Stimulated activated naive CD4-positive, alpha-beta T cell (primary cell): ENCODE results near the gene SLAMF1.

ENCODE experiments used
- DNase-seq, 6 experiments: peaks; one replicate each; lab custom pipeline; 2025; lab: John Stamatoyannopoulos, UW

Gene SLAMF1

DNA sequence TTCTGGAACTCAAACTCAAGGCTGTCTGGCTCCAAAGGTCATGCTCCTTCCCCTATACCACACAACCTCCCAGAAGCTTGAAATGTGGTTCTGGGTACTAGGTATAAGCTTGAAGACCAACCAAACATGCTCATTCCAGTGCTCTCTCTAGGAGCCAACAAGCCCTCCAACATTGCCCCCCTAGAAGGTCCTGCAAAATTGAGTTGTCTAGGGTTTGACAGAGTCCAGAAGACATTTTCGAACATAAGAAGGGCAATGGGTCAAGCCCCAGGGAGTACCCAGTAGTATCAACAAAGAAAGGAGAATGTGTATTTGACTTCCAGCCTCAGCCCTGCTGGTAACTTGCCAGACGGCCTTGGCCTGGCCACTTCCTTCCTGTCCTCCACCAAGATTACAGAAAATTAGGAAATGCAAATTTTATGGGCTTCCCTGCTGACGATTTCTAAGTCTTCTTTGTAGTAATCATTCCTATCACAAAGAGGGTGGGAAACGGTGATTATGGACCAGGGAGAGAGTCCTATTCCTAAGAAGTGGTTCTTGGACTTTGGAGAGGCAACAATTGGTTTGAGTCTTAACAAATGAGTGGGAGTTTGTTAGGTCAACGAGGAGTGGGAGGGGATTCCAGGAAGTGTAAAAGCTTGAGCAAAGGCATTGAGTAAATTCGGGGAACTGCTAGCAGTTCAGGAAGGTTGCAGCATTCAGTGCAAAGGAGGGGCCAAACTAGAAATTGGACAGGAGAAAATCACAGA, 18.7 kb upstream of the SLAMF1 start:
- no peak for DNase-seq

DNA sequence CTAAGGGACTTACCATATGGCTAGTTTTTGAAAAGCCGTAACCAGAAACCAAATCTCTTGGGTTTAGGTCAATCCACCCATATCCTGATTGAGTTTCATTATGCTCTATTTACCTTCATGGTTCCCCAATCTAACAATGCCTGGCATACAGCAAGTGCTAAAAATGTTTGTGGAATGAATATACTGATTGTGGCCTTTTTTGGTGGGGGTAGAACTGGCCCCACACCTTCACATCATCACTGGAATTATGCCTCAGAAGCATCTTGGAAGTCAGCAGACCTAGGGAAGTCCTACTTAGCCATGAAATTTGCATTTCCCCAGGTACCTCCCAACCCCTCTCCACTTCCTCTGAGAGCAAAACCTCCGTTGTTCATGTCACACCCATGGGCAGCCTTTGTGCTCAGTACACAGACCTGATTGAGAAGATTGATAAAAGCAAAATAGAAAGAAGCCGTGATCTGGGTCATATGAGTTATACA, 17.8 kb upstream of the SLAMF1 start:
- peak in 3 of 6 experiments; percentile 32 to 48 (median 45) for DNase-seq

DNA sequence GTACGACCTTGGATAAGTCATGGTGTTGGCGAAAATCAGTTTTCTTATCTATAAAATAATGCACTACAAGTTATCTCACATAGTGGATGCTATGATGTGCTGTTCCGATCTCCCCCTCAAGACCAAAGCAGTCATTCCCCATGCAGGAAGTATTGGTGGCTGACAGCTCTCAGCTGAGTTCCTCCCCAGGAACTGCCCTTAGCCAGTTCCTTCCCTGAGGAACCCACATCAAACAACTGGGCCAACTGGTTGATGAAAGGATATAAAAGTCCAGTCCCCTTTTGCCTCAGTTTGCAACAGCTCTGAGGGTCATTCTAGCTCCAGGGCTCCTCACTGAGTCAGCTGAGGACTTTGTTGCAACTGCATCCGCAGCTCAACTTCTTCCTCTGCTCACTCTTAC, 16.1 kb upstream of the SLAMF1 start:
- peak in 1 of 6 experiments; percentile 16 for DNase-seq

DNA sequence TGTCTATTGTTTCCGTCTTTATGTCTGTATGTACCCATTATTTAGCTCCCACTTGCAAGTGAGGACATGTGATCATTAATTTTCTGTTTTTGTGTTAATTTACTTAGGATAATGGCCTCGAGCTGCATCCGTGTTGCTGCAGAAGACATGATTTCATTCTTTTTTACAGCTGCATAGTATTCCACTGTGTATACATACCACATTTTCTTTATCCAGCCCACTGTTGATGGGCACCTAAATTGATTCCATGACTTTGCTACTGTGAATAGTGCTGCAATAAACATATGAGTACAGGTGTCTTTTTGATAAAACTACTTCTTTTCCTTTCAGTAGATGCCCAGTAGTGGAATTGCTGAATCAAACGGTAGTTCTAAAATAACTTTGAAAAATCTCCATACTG, 12.7 kb upstream of the SLAMF1 start:
- DNase-seq: no peak

DNA sequence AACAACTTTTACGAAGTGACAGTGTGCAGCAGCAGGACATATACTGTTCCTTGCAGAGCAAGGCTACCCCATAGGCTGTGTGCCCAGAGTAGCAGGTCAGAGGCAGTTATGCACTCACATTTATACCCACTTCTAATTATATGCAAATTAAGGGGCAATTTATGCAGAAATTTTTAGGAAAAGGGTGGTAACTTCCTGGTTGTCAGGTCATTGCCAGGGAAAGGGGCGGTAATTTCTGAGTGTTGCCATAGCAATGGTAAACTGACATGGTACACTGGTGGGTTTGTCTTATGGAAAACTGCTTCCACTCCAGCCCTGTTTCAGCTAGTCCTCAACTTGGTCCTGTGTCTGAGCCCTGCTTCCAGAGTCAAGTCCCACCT, 12.0 kb upstream of the SLAMF1 start:
- DNase-seq: no peak

DNA sequence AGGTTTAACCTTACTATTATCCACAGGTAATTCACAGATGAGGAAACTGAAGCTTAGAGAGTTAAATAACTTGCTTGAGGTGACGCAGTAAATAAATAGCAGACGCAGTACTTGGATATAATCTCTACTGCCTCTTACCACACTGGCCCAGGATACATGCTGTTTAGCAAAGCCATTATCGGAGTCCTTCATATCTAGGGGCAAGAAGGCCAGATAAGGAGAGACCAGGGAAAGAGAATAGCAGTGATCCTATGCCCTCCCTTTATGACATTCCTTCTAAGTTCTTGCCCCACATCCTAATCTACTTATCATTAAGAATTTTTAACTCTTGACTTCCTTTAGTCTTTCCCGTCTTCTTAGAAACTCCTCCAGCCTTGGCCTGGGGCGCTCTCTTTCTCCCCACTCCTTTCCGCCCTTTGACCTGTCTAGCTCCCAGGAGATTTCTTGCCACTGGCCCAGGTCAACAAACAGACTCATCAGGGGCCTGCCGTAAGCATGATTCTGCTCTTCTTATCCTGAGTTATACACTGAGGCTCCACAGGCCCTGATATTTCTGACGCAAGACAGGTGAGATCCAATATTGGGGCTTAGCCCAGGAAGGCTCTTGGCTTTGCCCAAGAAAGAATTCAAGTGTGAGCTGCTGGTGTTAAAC, 11.4 kb upstream of the SLAMF1 start:
- no peak for DNase-seq

DNA sequence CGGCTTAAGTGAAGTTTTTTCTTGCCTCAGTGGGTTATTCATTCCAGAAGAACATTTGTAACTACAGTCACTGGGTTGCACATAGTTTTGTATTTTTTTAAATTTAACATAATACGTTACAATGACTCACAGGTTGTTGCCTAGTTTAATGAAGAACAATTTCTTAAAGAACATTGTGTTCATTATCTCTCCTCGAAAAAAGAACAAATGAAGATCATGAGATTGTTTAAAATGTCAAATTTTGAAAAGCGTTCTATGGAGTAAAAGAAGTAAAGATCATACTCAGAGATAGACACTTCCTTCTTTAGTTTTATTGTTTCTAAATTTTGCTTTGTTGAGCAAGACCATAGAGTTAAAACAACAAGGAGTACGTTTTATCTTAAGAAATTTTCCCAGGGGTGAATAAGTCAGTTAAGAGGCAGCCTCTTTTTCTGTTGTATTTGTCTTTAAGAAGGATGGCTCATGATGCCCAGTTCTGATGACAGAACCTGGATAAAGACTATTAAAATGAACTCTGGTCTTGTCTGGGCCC, 10.5 kb upstream of the SLAMF1 start:
- no peak for DNase-seq

DNA sequence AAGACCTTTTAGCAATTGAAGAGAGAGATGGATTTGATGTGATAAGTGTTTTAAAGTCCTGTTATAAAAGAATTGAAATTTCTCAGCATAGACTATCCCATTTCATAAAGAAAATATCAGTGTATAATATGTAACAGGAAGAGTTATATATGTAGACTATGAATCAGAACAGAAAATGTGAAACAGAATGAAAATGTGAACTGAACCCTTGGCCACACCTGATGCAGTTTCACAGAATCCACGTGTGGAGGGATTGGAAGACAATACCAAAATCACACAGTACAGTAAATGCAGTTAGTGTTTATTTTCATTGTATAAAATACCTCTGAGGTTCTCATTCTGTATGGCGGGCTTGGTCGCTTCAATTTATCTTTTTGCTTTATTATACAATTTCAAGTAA, 9.9 kb upstream of the SLAMF1 start:
- no peak for DNase-seq

DNA sequence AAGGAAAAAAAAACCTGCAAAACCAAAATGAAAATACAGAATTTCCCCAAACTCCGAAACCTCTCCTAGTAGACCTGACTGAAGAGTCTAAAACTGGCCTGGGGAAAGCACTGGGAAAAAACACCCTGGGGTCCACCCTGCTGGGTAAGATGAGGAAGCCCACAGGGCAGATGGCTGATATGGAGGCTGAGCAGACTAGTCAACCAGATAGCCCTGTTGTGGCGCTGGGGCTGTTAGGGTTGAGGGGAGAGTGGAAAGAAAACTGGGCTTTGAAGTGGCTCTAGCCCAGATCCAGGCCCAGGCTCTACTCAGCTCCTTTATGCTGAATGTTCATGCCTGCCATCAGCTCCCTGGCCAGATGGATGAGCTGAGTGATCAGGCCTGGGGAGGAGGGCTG, 6.8 kb upstream of the SLAMF1 start:
- no peak for DNase-seq

DNA sequence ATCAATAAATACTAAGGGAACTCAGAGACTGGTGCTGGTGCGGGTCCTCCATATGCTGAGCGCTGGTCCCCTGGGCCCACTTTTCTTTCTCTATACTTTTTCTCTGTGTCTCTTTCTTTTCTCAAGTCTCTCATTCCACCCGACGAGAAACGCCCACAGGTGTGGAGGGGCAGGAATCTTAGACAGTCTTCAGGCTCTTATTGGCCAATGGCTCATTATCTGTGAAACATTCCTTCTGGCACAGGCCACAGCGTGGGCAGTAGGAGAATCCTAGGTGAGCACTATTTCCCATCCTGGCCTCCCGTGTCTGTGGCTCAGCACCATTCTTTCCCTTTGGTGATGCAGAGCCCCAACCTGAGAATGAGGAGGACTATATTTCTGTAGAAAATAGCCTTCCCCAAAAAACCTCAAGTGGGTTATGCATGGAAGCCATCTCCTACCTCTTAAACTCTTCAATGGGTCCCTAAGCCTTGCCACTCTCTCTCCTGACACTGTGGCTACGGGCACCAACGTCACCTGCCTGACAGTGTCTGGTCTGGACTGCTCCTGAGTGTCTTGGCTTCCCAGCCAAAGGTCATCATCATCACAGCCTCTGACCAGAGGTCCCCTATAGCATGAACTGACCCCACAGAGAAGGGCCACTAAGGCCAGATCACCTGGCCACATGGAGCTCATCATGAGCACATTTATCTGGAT, 6.2 kb upstream of the SLAMF1 start:
- DNase-seq: no peak

DNA sequence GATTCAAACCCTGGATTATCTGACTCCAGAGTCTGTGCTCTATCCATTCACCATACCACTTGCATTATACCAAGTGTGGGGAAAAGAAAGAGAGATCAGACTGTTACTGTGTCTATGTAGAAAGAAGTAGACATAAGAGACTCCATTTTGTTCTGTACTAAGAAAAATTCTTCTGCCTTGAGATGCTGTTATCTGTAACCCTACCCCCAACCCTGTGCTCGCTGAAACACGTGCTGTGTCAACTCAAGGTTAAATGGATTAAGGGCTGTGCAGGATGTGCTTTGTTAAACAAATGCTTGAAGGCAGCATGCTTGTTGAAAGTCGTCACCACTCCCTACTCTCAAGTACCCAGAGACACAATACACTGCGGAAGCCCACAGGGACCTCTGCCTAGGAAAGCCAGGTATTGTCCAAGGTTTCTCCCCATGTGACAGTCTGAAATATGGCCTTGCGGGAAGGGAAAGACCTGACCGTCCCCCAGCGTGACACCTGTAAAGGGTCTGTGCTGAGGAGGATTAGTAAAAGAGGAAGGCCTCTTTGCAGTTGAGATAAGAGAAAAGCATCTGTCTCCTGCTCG, 5.3 kb upstream of the SLAMF1 start:
- peak in 3 of 6 experiments; percentile 29 to 62 (median 57) for DNase-seq

DNA sequence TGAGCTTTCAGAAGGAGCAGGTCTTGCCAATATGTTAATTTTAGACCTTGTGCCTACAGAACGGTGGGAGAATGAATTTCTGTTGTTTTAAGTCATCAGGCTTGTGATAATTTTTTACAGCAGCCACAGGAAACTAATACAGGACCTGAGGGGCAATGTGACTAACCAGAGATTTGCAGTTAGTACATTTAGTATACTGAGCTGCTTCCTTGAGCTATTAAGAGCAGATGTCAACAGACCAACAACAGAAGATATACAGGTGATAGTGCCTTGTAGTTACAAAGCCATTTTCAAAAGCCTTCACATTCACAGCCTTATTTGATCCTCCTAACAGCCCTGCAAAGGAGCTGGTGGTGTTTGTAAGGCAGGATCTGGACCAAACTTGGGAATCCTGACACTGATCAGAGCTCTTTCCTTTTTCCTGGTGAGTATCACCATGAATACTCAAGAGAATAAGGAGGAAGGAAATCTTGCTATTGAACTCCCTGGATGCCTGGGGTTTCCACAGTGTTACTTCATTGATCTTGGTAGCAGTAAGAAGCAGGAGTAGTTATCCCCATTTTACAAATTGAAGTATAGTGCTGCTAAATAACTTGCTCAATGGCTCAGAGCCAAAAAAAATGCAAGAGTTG, 4.7 kb upstream of the SLAMF1 start:
- no peak for DNase-seq

DNA sequence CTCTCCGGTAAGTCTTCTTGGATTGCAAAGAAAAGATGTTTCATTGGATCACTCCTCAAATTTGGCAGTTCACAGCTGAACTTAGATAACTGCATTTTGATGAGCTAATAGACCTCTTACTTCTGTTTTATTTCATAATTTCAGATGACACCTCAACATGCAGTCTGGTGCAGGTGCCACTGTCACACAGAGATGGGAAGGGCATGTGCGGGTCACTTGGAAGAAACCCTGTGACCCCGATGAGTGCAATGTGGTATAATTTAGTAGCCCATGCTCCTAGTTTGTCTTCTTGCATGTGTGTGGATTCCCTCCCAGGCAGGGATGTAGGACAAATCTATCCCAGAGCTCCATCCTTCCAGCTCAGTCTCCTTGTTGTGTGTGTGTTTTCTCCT, 481 bp upstream of the SLAMF1 start:
- no peak for DNase-seq

DNA sequence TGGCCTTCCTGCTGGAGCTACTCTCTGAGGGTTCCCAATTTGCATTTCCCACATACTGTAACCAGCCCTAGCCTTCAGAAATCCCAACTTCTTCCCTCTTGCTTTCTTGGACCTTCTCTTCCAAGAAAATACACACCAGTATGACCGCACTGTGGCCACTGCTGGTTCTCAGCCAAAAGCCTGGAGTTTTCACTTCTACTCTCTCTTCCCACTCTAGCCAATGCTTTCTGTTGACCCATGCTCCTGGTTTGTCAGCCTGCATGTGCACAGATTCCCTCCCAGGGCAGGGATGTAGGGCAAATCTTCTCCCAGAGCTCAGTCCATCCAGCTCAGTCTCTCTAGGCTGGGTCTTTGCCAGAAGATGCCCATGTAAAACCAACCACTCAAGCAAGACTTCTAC, 664 bp downstream of the SLAMF1 start:
- no peak for DNase-seq

DNA sequence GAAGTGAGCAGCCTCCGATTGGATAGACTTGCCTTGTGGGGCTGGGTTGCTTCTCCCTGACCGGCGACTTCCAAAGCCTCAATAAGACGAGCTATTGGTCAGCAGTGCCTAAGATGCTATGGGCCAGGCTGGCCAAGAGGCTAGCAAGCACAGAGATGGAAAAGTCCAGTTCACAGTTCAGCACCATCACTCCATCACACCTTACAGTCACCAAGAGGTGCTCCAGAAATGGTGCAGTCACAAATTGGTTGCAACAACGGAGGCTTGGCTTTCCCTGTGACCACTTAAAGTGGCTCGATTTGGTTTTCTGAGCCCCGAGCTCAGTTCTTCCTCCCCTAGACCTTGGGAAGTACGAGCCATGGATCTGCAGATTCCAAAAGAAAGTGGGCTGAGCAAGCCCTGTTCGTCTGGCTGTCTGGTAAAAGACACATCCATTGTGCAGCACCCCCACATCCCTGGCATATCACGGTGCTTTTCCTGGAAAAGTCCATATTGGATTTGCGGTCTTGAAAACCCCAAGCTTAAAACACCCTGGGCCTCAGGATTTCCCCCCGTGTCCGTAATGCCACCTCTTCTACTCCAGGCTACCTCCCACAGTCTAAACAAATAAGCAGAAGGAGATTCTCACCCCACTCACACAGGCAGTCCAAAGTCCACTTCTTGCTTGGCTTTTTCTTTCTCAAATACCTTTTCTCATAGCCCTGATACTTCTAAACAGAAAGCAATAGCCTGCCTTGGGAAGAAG, 1.3 kb downstream of the SLAMF1 start:
- peak in 1 of 6 experiments; percentile 39 for DNase-seq

DNA sequence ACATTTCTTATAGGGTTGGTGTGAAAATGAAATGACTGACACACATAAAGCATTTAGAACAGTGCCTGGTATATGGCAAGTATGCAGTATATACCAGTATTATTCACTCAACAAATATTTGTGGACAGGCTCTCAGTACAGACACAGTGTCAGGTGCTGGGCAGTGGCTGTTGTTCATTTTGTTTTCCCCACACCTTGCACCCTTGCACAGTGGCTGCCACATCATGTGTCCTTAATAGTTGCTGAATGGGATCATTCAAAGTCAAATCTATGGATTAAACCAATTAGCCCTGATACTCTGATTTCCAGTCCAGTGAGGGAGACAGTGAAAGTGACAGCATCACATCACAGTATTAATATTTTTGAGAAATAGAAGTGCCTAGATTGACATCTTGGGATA, 2.4 kb downstream of the SLAMF1 start:
- no peak for DNase-seq

DNA sequence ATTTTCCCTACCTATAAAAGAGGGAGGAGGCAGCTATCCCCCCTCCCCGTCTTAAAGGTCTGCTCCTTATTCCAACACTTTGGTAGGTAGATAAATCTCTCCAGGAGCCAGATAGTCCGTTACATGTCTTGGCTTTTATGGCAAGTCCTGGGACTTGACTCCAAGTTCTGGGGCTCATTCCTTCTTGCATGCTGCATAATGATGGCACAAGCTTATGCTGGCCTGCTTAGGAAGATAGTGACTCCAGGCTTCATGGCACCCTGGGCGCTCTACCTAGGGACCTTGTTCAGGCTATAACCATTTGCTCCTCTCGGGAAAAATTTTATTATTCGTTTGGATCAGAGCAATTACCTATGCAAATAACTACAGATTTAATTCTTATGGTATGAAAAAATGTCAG, 3.7 kb downstream of the SLAMF1 start:
- DNase-seq: no peak

DNA sequence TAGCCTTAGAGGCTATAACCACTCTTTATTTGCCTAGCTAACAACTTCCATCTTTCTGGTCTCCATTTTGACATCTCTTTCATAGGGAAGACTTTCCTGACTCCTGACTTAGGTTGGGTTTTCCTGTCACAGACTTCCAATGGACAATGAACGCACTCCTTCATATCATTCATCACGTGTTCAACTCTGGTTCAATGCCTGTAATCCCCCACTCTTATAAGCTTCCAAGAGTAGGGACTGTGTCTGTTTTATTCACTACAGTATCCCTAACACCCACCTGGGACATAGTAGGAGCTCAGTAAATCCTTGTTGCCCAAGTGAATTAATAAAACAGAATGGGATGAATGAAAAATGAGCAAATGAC, 4.6 kb downstream of the SLAMF1 start:
- no peak for DNase-seq

DNA sequence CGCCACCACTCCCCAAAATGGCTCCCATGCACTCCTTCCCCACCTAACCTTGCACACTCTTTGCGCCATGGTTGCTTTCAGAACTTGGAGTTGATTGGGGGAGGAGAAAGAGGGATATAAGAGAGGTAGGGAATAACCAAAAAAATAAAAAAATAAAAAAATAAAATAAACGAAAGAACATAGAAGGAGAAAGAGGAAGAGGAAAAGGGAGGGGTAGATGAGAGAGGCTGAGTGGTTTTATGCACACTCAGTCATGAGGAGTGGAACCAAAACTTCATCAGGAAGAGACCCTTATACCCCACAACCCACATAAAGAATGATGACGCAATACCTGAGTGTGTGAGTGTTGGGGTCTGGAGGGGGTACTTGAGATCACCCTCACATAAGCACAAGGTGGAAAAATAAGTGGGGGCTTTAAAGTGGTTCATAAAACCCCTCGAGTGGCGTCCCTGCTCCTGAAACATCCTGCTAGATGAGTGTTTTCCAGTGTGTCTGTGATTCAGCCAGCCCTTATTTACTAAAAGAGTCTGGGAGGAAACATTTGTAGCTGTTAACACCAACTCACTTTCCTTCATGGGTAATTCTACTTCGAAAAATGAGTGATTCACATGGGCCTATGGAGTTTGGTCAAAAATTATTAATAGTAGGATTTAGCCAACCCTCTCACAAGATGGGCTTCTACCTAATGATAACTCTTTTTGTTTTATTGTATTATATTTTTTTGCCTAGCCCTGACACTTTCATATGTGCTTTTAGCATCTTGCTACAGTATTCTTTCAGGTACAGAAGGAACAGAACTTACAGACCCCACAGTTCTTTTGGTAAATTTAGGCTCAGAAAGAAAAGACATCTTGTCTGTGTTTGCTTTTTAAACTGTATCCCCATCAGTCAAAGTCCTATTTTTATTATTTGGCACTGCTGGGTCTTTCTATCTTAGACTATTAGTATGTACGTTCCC, 5.2 kb downstream of the SLAMF1 start:
- peak in 1 of 6 experiments; percentile 19 for DNase-seq
